Hepatocyte (in vitro differentiated cells): Measurements from ENCODE around the gene TNFRSF13B.

Source experiments
- EZH2 ChIP-seq: fragments of 200-600 bp; sonication (generic); IDR thresholded peaks from 2 replicates; pipeline ENCODE4 v1.6.1; 2016; ENCODE audit warnings: antibody characterized with exemption, mild to moderate bottlenecking, borderline replicate concordance
- TF ChIP-seq, protein P1 (sequence below): fragments of 200-600 bp; sonication (generic); IDR thresholded peaks from 2 replicates; pipeline ENCODE4 v1.5.1; 2016; ENCODE audit warnings: antibody characterized with exemption, mild to moderate bottlenecking; ENCODE audit not compliant: poor library complexity

DNA sequence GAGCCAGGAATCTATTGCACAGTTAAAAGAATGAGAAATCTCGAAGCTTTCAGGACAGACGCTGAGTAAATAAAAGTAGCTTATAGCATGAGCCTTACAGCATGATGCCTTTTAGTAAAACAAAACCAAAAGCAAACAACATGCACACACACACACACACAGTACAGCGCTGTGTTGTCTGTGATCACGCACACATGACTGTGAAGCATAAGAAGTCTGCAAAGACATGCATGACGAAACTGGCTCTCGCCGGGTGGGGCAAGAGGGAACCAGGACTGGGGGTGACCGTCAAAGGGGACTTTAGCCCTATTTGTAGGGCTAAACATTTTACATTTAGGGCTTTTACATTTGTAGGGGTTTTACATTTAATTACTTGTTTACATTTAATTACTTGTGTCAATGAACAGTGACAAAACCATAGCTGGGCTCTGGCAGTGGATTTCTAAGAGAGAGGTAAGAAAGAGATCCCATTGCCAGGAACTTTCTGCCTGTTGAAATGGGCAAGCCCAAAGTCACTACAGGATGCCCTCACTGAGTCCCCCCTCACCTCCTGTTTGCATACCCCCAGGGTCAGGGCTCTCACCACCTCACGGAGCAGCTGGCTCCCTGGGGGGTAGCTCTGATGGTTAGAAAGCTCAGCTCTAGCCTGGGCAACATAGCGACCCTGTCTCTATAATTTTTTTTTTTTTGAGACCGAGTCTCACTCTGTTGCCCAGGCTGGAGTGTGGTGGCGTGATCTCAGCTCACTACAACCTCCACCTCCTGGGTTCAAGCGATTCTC lies 2.0 kb upstream of the TNFRSF13B start:
- no peak for TF ChIP-seq EZH2
- TF ChIP-seq, protein P1, sequence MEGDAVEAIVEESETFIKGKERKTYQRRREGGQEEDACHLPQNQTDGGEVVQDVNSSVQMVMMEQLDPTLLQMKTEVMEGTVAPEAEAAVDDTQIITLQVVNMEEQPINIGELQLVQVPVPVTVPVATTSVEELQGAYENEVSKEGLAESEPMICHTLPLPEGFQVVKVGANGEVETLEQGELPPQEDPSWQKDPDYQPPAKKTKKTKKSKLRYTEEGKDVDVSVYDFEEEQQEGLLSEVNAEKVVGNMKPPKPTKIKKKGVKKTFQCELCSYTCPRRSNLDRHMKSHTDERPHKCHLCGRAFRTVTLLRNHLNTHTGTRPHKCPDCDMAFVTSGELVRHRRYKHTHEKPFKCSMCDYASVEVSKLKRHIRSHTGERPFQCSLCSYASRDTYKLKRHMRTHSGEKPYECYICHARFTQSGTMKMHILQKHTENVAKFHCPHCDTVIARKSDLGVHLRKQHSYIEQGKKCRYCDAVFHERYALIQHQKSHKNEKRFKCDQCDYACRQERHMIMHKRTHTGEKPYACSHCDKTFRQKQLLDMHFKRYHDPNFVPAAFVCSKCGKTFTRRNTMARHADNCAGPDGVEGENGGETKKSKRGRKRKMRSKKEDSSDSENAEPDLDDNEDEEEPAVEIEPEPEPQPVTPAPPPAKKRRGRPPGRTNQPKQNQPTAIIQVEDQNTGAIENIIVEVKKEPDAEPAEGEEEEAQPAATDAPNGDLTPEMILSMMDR = no peak
